Thymus (tissue), 14 donors: ENCODE data around the gene AZGP1. TPM values are rescaled to one million over a fixed set of nuclear protein-coding genes. Genes with fewer than 3 reads are reported as not detected.

Experiments used
- DNase-seq, 9 donors: peaks; one replicate each; pipeline ENCODE4 v3.0.0-alpha.2; 2013; ENCODE audit warnings: low spot score in 9 of 9, low read depth in 6 of 9, missing footprints in 1 of 9
- H3K27ac ChIP-seq, 2 donors: one replicate each; pipeline ENCODE4 v1.5.1; 2013; ENCODE audit warnings: control low read depth in 1 of 2, low read depth in 1 of 2, low read length in 1 of 2, mild to moderate bottlenecking in 1 of 2, moderate library complexity in 1 of 2
- H3K27me3 ChIP-seq, 2 donors: one replicate each; pipeline ENCODE4 v1.5.1; 2013; ENCODE audit warnings: low read length in 1 of 2; ENCODE audit not compliant: control insufficient read depth in 2 of 2, insufficient read depth in 1 of 2
- H3K36me3 ChIP-seq, 2 donors: one replicate each; pipeline ENCODE4 v1.5.1; 2013; ENCODE audit warnings: low read length in 1 of 2, mild to moderate bottlenecking in 1 of 2, moderate library complexity in 1 of 2; ENCODE audit not compliant: control insufficient read depth in 2 of 2, insufficient read depth in 2 of 2
- H3K4me1 ChIP-seq, 2 donors: one replicate each; pipeline ENCODE4 v1.5.1; 2013; ENCODE audit warnings: low read length in 2 of 2; ENCODE audit not compliant: control insufficient read depth in 2 of 2, insufficient read depth in 2 of 2
- H3K4me3 ChIP-seq, 2 donors: one replicate each; pipeline ENCODE4 v1.5.1; 2013; ENCODE audit warnings: low read length in 2 of 2, control low read depth in 1 of 2, mild to moderate bottlenecking in 1 of 2
- H3K9me3 ChIP-seq, 2 donors: one replicate each; pipeline ENCODE4 v1.5.1; 2013; ENCODE audit warnings: low read length in 1 of 2, mild to moderate bottlenecking in 1 of 2; ENCODE audit not compliant: control insufficient read depth in 2 of 2, insufficient read depth in 1 of 2
- WGBS: extraction: QIAGEN DNeasy Blood & Tissue Kit; methylation state at CpG from one replicate; pipeline ENCODE4 v1.1.7; 2013; 5-methylcytosine and 5-hydroxymethylcytosine counted together
- long read RNA-seq, 10 donors: transcript quantifications; one replicate each; lab custom pipeline, GENCODE V29; 2026
- polyA plus RNA-seq: library from polyadenylated mRNA; stranded (reverse); fragments of 200-250 nt; gene quantifications from one replicate; pipeline ENCODE4 v1.2.3, GENCODE V29; 2013
- total RNA-seq: library from RNA; stranded (reverse); fragments of 120-200 nt; gene quantifications from one replicate; pipeline ENCODE4 v1.2.4, GENCODE V29; 2013
- donor health status: healthy.

The AZGP1 gene
- total RNA-seq: 0.76 TPM
- 4.7 TPM for polyA plus RNA-seq
- long read RNA-seq, donor 1: 0 reads
- long read RNA-seq, donor 2: 0 reads
- long read RNA-seq, donor 3, partial matches to known transcripts: 0 of 1 reads
- long read RNA-seq, donor 3, other reads (novel, unspliced or antisense): 0 of 1 reads
- long read RNA-seq, donor 4: 0 reads
- long read RNA-seq, donor 5, partial matches to known transcripts: 0 of 4 reads
- long read RNA-seq, donor 5, other reads (novel, unspliced or antisense): 0 of 4 reads
- long read RNA-seq, donor 6, partial matches to known transcripts: 0 of 1 reads
- long read RNA-seq, donor 6, other reads (novel, unspliced or antisense): 0 of 1 reads
- long read RNA-seq, donor 7: 0 reads
- long read RNA-seq, donor 8: 0 reads
- long read RNA-seq, donor 9: 0 reads
- long read RNA-seq, donor 10: 0 reads

GRCh38 chr7:99975782-99976521, at the start of gene AZGP1:
AZGP1 (minus strand) TSS chr7:99976031; CDS start chr7:99976020, 11 bp downstream.
- 90% methylated on average over 5 of the region's 5 CpGs for WGBS
- no peak within 1 kb of the TSS for H3K27ac ChIP-seq
- H3K4me1 ChIP-seq: no peaks in the 10 kb centered on the region
- H3K9me3 ChIP-seq: no peaks in the 10 kb centered on the region
- H3K4me3 ChIP-seq: no peak within 1 kb of the TSS
- H3K36me3 ChIP-seq: no peaks in the 10 kb centered on the region
- H3K27me3 ChIP-seq: peaks cover 0 to 6% of the 10 kb centered on the region in 2 donors
- no peak for DNase-seq

GRCh38 chr7:100024020-100024619, 48.3 kb upstream of the AZGP1 start:
- 96% methylated on average over 12 of the region's 12 CpGs for WGBS
- H3K4me1 ChIP-seq: no peaks in the 10 kb centered on the region
- H3K27me3 ChIP-seq: no peaks in the 10 kb centered on the region
- no peak overlapping the region for H3K4me3 ChIP-seq
- no peak overlapping the region for H3K27ac ChIP-seq
- no peak for DNase-seq
- H3K9me3 ChIP-seq: no peaks in the 10 kb centered on the region
- peaks cover 42 to 55% of the 10 kb centered on the region in 2 donors for H3K36me3 ChIP-seq

- Histone ChIP-seq H3K27me3 (no peaks in the 10 kb centered on the region), H3K4me1 (peaks cover 0 to 2% of the 10 kb centered on the region in 2 donors), H3K4me3 (no peak overlapping the region), H3K36me3 (peaks cover 44 to 58% of the 10 kb centered on the region in 2 donors), H3K27ac (no peak overlapping the region), H3K9me3 (no peaks in the 10 kb centered on the region)
- WGBS: 97% methylated on average over 12 of the region's 12 CpGs
- DNase-seq: no peak
Measured at GRCh38 chr7:100023526-100023925, 47.7 kb upstream of the AZGP1 start.

- Histone ChIP-seq H3K4me3 (no peak overlapping the region), H3K27ac (no peak overlapping the region), H3K4me1 (peaks cover 0 to 2% of the 10 kb centered on the region in 2 donors), H3K9me3 (no peaks in the 10 kb centered on the region), H3K27me3 (no peaks in the 10 kb centered on the region), H3K36me3 (peaks cover 42 to 60% of the 10 kb centered on the region in 2 donors)
- no peak for DNase-seq
- WGBS: 90% methylated on average over 5 of the region's 5 CpGs
Measured at GRCh38 chr7:100022621-100023020, 46.8 kb upstream of the AZGP1 start.

- no peak for DNase-seq
- Histone ChIP-seq H3K27ac (no peak overlapping the region), H3K27me3 (no peaks in the 10 kb centered on the region), H3K4me1 (peaks cover 0 to 6% of the 10 kb centered on the region in 2 donors), H3K36me3 (peaks cover 35 to 51% of the 10 kb centered on the region in 2 donors), H3K4me3 (no peak overlapping the region), H3K9me3 (no peaks in the 10 kb centered on the region)
- WGBS: over 99% methylated on average over 3 of the region's 3 CpGs
Measured at GRCh38 chr7:100021297-100021696, 45.5 kb upstream of the AZGP1 start.

- H3K36me3 ChIP-seq: peaks cover 29 to 47% of the 10 kb centered on the region in 2 donors
- no peak overlapping the region for H3K4me3 ChIP-seq
- H3K9me3 ChIP-seq: no peaks in the 10 kb centered on the region
- DNase-seq: no peak
- H3K27me3 ChIP-seq: no peaks in the 10 kb centered on the region
- no peak overlapping the region for H3K27ac ChIP-seq
- peaks cover under 1 to 13% of the 10 kb centered on the region in 2 donors for H3K4me1 ChIP-seq
- WGBS: 97% methylated on average over 7 of the region's 7 CpGs
Measured at GRCh38 chr7:100019908-100020307, 44.1 kb upstream of the AZGP1 start.

- no peaks in the 10 kb centered on the region for H3K27me3 ChIP-seq
- 96% methylated on average over 5 of the region's 5 CpGs for WGBS
- peaks cover 13 to 32% of the 10 kb centered on the region in 2 donors for H3K36me3 ChIP-seq
- H3K27ac ChIP-seq: no peak overlapping the region
- no peak overlapping the region for H3K4me3 ChIP-seq
- no peaks in the 10 kb centered on the region for H3K9me3 ChIP-seq
- peaks cover 3 to 17% of the 10 kb centered on the region in 2 donors for H3K4me1 ChIP-seq
- DNase-seq: no peak
Measured at GRCh38 chr7:100017875-100018274, 42.0 kb upstream of the AZGP1 start.

GRCh38 chr7:100017300-100017699, 41.5 kb upstream of the AZGP1 start:
- Histone ChIP-seq H3K27me3 (no peaks in the 10 kb centered on the region), H3K9me3 (no peaks in the 10 kb centered on the region), H3K36me3 (peaks cover 8 to 26% of the 10 kb centered on the region in 2 donors), H3K4me3 (no peak overlapping the region), H3K4me1 (peaks cover 3 to 17% of the 10 kb centered on the region in 2 donors), H3K27ac (no peak overlapping the region)
- DNase-seq: no peak
- WGBS: 97% methylated on average over 11 of the region's 11 CpGs
